Mesendoderm (in vitro differentiated cells): ENCODE results near the gene TXN.
"Not testable (repeated sequence)": the region's sequence is repeated elsewhere in the genome, so short reads cannot be mapped to it uniquely, and the experiment has no call there.

Experiments used
- DNase-seq: peaks from one replicate; pipeline ENCODE4 v3.0.0; 2013
- H2AK5ac ChIP-seq: 2 replicates; pipeline ENCODE4 v1.6.1; 2013; ENCODE audit warnings: low read length, inconsistent platforms
- H2BK120ac ChIP-seq: 2 replicates; pipeline ENCODE4 v1.6.1; 2013; ENCODE audit warnings: low read depth, mild to moderate bottlenecking, low read length, moderate library complexity, mixed read lengths
- H2BK15ac ChIP-seq: replicated peaks from 2 replicates; pipeline ENCODE4 v1.6.1; 2013; ENCODE audit warnings: low read depth, mild to moderate bottlenecking, moderate library complexity
- H2BK5ac ChIP-seq: 2 replicates; pipeline ENCODE4 v1.6.1; 2013; ENCODE audit warnings: low read length, inconsistent platforms
- H3K18ac ChIP-seq: 2 replicates; pipeline ENCODE4 v1.6.1; 2013; ENCODE audit warnings: mild to moderate bottlenecking, low read length, mixed read lengths
- H3K23ac ChIP-seq: one replicate; pipeline ENCODE4 v1.6.1; 2013; ENCODE audit warnings: low read length
- H3K27ac ChIP-seq: 2 replicates; pipeline ENCODE4 v1.5.1; 2013; ENCODE audit warnings: low read depth, mild to moderate bottlenecking, inconsistent platforms, low read length, moderate library complexity
- H3K27me3 ChIP-seq: 2 replicates; pipeline ENCODE4 v1.6.1; 2013; ENCODE audit warnings: low read length, control low read depth, mild to moderate bottlenecking, inconsistent platforms; ENCODE audit not compliant: insufficient read depth, poor library complexity
- H3K36me3 ChIP-seq: 2 replicates; pipeline ENCODE4 v1.6.1; 2013; ENCODE audit warnings: low read length, inconsistent platforms; ENCODE audit not compliant: control insufficient read depth, insufficient read depth
- H3K4ac ChIP-seq: one replicate; pipeline ENCODE4 v1.6.1; 2013; ENCODE audit warnings: low read depth, mild to moderate bottlenecking, low read length, moderate library complexity
- H3K4me1 ChIP-seq: 2 replicates; pipeline ENCODE4 v1.6.1; 2013; ENCODE audit warnings: low read depth, low read length, inconsistent platforms; ENCODE audit not compliant: control insufficient read depth
- H3K4me2 ChIP-seq: 2 replicates; pipeline ENCODE4 v1.6.1; 2013; ENCODE audit warnings: low read length
- H3K4me3 ChIP-seq: 2 replicates; pipeline ENCODE4 v1.5.1; 2013; ENCODE audit warnings: mild to moderate bottlenecking, low read length
- H3K56ac ChIP-seq: one replicate; pipeline ENCODE4 v1.6.1; 2013; ENCODE audit warnings: low read length
- H3K79me1 ChIP-seq: 2 replicates; pipeline ENCODE4 v1.6.1; 2013; ENCODE audit warnings: low read length, inconsistent platforms
- H3K79me2 ChIP-seq: 2 replicates; pipeline ENCODE4 v1.6.1; 2013; ENCODE audit warnings: mild to moderate bottlenecking, low read length; ENCODE audit not compliant: control insufficient read depth, insufficient read depth
- H3K9ac ChIP-seq: 2 replicates; pipeline ENCODE4 v1.6.1; 2013; ENCODE audit warnings: low read length, inconsistent platforms
- H4K5ac ChIP-seq: one replicate; pipeline ENCODE4 v1.6.1; 2013; ENCODE audit warnings: low read length
- H4K8ac ChIP-seq: one replicate; pipeline ENCODE4 v1.6.1; 2013; ENCODE audit warnings: low read depth, mild to moderate bottlenecking, control low read depth, low read length, moderate library complexity
- WGBS: extraction: QIAGEN DNeasy Blood & Tissue Kit; methylation state at CpG from one replicate; pipeline ENCODE4 v1.1.7; 2013; ENCODE audit warnings: low lambda C conversion rate, missing lambda C conversion rate; ENCODE audit not compliant: insufficient coverage; ENCODE audit errors: extremely low coverage; 5-methylcytosine and 5-hydroxymethylcytosine counted together

The TXN gene

GRCh38 chr9:110255463-110256379 is 586 bp downstream of the TXN start:
- Histone ChIP-seq H3K27ac (peak overlapping the region; percentile 58), H3K56ac (peak overlapping the region; percentile 84), H4K8ac (no peak overlapping the region), H3K79me2 (peaks cover 47% of the 10 kb centered on the region), H3K4me2 (peak overlapping the region; percentile 43), H3K4me3 (peak overlapping the region; percentile 64), H2BK5ac (no peak overlapping the region), H2BK15ac (no peak overlapping the region), H3K79me1 (no peaks in the 10 kb centered on the region), H3K27me3 (no peaks in the 10 kb centered on the region), H3K4me1 (peaks cover 4% of the 10 kb centered on the region), H2AK5ac (no peak overlapping the region), H2BK120ac (no peak overlapping the region), H3K23ac (no peak overlapping the region), H3K36me3 (no peaks in the 10 kb centered on the region), H4K5ac (no peak overlapping the region), H3K4ac (peak overlapping the region; percentile 21), H3K18ac (peak overlapping the region; percentile 43), H3K9ac (peak overlapping the region; percentile 85)
- no CpG with 5 or more reads among the region's 81 CpGs for WGBS
- peak; percentile 66 for DNase-seq

- no peak for DNase-seq
Observed at GRCh38 chr9:110255034-110255462, 1.3 kb downstream of the TXN start.

GRCh38 chr9:110254500-110254899 is 1.8 kb downstream of the TXN start:
- H3K27ac ChIP-seq: no peak overlapping the region
- WGBS: no CpG with 5 or more reads among the region's 2 CpGs

More at GRCh38 chr9:110255034-110255462, 1.3 kb downstream of the TXN start:
- H3K23ac ChIP-seq: no peak overlapping the region
- H2BK15ac ChIP-seq: no peak overlapping the region
- peak overlapping the region; percentile 64 for H3K4me3 ChIP-seq
- H3K56ac ChIP-seq: peak overlapping the region; percentile 84
- no CpG with 5 or more reads among the region's 17 CpGs for WGBS
- no peak overlapping the region for H4K5ac ChIP-seq
- no peak overlapping the region for H2BK5ac ChIP-seq
- no peak overlapping the region for H3K4ac ChIP-seq
- no peaks in the 10 kb centered on the region for H3K36me3 ChIP-seq
- H3K9ac ChIP-seq: peak overlapping the region; percentile 85
- no peaks in the 10 kb centered on the region for H3K27me3 ChIP-seq
- H3K79me2 ChIP-seq: peaks cover 53% of the 10 kb centered on the region
- no peak overlapping the region for H2BK120ac ChIP-seq
- H2AK5ac ChIP-seq: no peak overlapping the region
- H3K27ac ChIP-seq: no peak overlapping the region
- peak overlapping the region; percentile 43 for H3K4me2 ChIP-seq
- H3K18ac ChIP-seq: peak overlapping the region; percentile 43
- peaks cover 4% of the 10 kb centered on the region for H3K4me1 ChIP-seq
- H4K8ac ChIP-seq: no peak overlapping the region
- H3K79me1 ChIP-seq: peaks cover 2% of the 10 kb centered on the region

GRCh38 chr9:110252509-110253139 is 3.7 kb downstream of the TXN start:
- Histone ChIP-seq H2BK15ac (no peak overlapping the region), H3K4me3 (no peak overlapping the region), H2BK120ac (no peak overlapping the region), H3K4me2 (no peak overlapping the region), H3K9ac (no peak overlapping the region), H3K27me3 (no peaks in the 10 kb centered on the region), H3K18ac (no peak overlapping the region), H3K79me2 (peaks cover 65% of the 10 kb centered on the region), H3K36me3 (peaks cover 6% of the 10 kb centered on the region), H3K79me1 (peaks cover 11% of the 10 kb centered on the region), H3K4me1 (peaks cover 2% of the 10 kb centered on the region), H4K8ac (no peak overlapping the region), H3K56ac (no peak overlapping the region), H4K5ac (no peak overlapping the region), H3K27ac (no peak overlapping the region), H2BK5ac (no peak overlapping the region), H3K4ac (no peak overlapping the region), H3K23ac (no peak overlapping the region), H2AK5ac (no peak overlapping the region)
- DNase-seq: peak; percentile 31
- WGBS: no CpG with 5 or more reads among the region's 10 CpGs

More at GRCh38 chr9:110254500-110254899, 1.8 kb downstream of the TXN start:
- H2BK120ac ChIP-seq: no peak overlapping the region
- H3K18ac ChIP-seq: no peak overlapping the region
- no peak overlapping the region for H3K23ac ChIP-seq
- H4K5ac ChIP-seq: no peak overlapping the region
- H3K4me2 ChIP-seq: peak overlapping the region; percentile 66
- H3K36me3 ChIP-seq: peaks cover 4% of the 10 kb centered on the region
- no peak overlapping the region for H3K4ac ChIP-seq
- peaks cover 4% of the 10 kb centered on the region for H3K4me1 ChIP-seq
- no peak overlapping the region for H4K8ac ChIP-seq
- H3K27me3 ChIP-seq: no peaks in the 10 kb centered on the region
- peaks cover 7% of the 10 kb centered on the region for H3K79me1 ChIP-seq
- no peak overlapping the region for H2BK5ac ChIP-seq
- H3K56ac ChIP-seq: peak overlapping the region; percentile 75
- DNase-seq: no peak
- no peak overlapping the region for H2AK5ac ChIP-seq
- H3K79me2 ChIP-seq: peaks cover 59% of the 10 kb centered on the region
- H3K4me3 ChIP-seq: peak overlapping the region; percentile 32
- H3K9ac ChIP-seq: peak overlapping the region; percentile 85
- H2BK15ac ChIP-seq: no peak overlapping the region

- H3K23ac ChIP-seq, H3K4ac ChIP-seq, H3K27me3 ChIP-seq, H2BK15ac ChIP-seq, H3K9ac ChIP-seq, H3K18ac ChIP-seq, H2BK120ac ChIP-seq, H4K5ac ChIP-seq, DNase-seq, H3K4me2 ChIP-seq, H3K27ac ChIP-seq, H3K4me1 ChIP-seq, H3K36me3 ChIP-seq, H3K4me3 ChIP-seq, H3K56ac ChIP-seq, H2BK5ac ChIP-seq, H4K8ac ChIP-seq, H2AK5ac ChIP-seq: not testable (repeated sequence)
- Histone ChIP-seq H3K79me2 (peaks cover 67% of the 10 kb centered on the region), H3K79me1 (peaks cover 13% of the 10 kb centered on the region)
- WGBS: no CpG with 5 or more reads among the region's 5 CpGs
Observed at GRCh38 chr9:110251770-110252169, 4.5 kb downstream of the TXN start.
